ENCODE data around the gene CACNB3.

DNA sequence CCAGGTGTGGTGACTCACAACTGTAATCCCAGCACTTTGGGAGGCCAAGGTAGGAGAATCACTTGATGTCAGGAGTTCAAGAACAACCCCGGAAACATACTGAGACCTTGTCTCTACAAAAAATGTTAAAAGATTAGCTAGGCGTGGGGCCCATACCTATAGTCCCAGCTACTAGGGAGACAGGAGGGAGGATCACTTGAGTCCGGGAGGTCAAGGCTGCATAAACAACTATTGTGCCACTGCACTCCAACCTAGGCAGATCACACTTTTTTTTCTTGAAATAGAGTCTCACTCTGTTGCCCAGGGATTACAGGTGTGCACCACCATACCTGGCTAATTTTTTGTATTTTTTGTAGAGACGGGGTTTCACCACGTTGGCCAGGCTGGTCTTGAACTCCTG lies 41.3 kb downstream of the CACNB3 start:
- TF ChIP-seq POLR2A (IDR thresholded peaks at IDR 0.05): no peak
- TF ChIP-seq, protein P1, sequence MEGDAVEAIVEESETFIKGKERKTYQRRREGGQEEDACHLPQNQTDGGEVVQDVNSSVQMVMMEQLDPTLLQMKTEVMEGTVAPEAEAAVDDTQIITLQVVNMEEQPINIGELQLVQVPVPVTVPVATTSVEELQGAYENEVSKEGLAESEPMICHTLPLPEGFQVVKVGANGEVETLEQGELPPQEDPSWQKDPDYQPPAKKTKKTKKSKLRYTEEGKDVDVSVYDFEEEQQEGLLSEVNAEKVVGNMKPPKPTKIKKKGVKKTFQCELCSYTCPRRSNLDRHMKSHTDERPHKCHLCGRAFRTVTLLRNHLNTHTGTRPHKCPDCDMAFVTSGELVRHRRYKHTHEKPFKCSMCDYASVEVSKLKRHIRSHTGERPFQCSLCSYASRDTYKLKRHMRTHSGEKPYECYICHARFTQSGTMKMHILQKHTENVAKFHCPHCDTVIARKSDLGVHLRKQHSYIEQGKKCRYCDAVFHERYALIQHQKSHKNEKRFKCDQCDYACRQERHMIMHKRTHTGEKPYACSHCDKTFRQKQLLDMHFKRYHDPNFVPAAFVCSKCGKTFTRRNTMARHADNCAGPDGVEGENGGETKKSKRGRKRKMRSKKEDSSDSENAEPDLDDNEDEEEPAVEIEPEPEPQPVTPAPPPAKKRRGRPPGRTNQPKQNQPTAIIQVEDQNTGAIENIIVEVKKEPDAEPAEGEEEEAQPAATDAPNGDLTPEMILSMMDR (IDR thresholded peaks at IDR 0.05): no peak
